GM23338 (cell line): Measurements from ENCODE around the gene STRN.

ENCODE experiments used
- EZH2 ChIP-seq: fragments of 200-600 bp; sonication (generic); IDR thresholded peaks from one replicate; pipeline ENCODE4 v1.8.0; 2017; ENCODE audit warnings: antibody characterized with exemption, mild to moderate bottlenecking, low read depth; ENCODE audit not compliant: unreplicated experiment
- EZH2phosphoT487 ChIP-seq: fragments of 200-600 bp; sonication (generic); IDR thresholded peaks from one replicate; pipeline ENCODE4 v1.8.1; 2018; ENCODE audit warnings: antibody characterized with exemption; ENCODE audit not compliant: unreplicated experiment
- JUNB ChIP-seq: IDR thresholded peaks from one replicate; pipeline ENCODE4 v1.6.1; 2016; ENCODE audit warnings: antibody characterized with exemption; ENCODE audit not compliant: unreplicated experiment
- POLR2AphosphoS5 ChIP-seq: IDR thresholded peaks from 2 replicates; pipeline ENCODE4 v1.6.1; 2016; ENCODE audit warnings: antibody characterized with exemption, low read depth
- TF ChIP-seq, protein P1 (sequence below), 2 experiments: fragments of 200-600 bp in 1 of 2; sonication (generic) in 1 of 2; conservative IDR thresholded peaks; 2 replicates each; pipeline versions ENCODE4 v1.5.1 to v1.6.1; 2016 to 2017; ENCODE audit warnings: antibody characterized with exemption in 2 of 2, low read depth in 2 of 2, mild to moderate bottlenecking in 2 of 2, moderate library complexity in 1 of 2
- TF ChIP-seq, protein P2 (sequence below): fragments of 250-450 bp; sonication (Bioruptor Pico); IDR thresholded peaks from 2 replicates; pipeline ENCODE4 v1.5.0; 2020; ENCODE audit warnings: mild to moderate bottlenecking, moderate library complexity

DNA sequence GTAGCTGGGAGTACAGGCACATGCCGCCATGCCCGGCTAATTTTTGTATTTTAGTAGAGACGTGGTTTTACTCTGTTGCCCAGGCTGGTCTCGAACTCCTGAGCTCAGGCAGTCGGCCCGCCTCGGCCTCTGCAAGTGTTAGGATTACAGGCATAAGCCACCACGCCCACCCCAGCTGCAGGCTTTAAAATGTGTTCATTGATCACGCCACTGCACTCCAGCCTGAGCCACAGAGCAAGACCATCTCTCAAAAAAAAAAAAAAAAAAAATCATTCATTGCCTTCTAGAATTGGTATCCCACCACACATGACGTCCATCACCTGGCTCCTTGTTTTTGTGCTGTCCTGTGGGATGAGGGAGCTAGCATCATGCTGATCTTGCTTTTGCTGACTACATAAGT lies 142.5 kb downstream of the STRN start:
- TF ChIP-seq, protein P1, sequence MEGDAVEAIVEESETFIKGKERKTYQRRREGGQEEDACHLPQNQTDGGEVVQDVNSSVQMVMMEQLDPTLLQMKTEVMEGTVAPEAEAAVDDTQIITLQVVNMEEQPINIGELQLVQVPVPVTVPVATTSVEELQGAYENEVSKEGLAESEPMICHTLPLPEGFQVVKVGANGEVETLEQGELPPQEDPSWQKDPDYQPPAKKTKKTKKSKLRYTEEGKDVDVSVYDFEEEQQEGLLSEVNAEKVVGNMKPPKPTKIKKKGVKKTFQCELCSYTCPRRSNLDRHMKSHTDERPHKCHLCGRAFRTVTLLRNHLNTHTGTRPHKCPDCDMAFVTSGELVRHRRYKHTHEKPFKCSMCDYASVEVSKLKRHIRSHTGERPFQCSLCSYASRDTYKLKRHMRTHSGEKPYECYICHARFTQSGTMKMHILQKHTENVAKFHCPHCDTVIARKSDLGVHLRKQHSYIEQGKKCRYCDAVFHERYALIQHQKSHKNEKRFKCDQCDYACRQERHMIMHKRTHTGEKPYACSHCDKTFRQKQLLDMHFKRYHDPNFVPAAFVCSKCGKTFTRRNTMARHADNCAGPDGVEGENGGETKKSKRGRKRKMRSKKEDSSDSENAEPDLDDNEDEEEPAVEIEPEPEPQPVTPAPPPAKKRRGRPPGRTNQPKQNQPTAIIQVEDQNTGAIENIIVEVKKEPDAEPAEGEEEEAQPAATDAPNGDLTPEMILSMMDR (conservative IDR thresholded peaks at IDR 0.05; ENCODE audit: low read depth in 2 of 2): no peak
- TF ChIP-seq JUNB: no peak
- no peak for TF ChIP-seq POLR2AphosphoS5
- TF ChIP-seq, protein P2, sequence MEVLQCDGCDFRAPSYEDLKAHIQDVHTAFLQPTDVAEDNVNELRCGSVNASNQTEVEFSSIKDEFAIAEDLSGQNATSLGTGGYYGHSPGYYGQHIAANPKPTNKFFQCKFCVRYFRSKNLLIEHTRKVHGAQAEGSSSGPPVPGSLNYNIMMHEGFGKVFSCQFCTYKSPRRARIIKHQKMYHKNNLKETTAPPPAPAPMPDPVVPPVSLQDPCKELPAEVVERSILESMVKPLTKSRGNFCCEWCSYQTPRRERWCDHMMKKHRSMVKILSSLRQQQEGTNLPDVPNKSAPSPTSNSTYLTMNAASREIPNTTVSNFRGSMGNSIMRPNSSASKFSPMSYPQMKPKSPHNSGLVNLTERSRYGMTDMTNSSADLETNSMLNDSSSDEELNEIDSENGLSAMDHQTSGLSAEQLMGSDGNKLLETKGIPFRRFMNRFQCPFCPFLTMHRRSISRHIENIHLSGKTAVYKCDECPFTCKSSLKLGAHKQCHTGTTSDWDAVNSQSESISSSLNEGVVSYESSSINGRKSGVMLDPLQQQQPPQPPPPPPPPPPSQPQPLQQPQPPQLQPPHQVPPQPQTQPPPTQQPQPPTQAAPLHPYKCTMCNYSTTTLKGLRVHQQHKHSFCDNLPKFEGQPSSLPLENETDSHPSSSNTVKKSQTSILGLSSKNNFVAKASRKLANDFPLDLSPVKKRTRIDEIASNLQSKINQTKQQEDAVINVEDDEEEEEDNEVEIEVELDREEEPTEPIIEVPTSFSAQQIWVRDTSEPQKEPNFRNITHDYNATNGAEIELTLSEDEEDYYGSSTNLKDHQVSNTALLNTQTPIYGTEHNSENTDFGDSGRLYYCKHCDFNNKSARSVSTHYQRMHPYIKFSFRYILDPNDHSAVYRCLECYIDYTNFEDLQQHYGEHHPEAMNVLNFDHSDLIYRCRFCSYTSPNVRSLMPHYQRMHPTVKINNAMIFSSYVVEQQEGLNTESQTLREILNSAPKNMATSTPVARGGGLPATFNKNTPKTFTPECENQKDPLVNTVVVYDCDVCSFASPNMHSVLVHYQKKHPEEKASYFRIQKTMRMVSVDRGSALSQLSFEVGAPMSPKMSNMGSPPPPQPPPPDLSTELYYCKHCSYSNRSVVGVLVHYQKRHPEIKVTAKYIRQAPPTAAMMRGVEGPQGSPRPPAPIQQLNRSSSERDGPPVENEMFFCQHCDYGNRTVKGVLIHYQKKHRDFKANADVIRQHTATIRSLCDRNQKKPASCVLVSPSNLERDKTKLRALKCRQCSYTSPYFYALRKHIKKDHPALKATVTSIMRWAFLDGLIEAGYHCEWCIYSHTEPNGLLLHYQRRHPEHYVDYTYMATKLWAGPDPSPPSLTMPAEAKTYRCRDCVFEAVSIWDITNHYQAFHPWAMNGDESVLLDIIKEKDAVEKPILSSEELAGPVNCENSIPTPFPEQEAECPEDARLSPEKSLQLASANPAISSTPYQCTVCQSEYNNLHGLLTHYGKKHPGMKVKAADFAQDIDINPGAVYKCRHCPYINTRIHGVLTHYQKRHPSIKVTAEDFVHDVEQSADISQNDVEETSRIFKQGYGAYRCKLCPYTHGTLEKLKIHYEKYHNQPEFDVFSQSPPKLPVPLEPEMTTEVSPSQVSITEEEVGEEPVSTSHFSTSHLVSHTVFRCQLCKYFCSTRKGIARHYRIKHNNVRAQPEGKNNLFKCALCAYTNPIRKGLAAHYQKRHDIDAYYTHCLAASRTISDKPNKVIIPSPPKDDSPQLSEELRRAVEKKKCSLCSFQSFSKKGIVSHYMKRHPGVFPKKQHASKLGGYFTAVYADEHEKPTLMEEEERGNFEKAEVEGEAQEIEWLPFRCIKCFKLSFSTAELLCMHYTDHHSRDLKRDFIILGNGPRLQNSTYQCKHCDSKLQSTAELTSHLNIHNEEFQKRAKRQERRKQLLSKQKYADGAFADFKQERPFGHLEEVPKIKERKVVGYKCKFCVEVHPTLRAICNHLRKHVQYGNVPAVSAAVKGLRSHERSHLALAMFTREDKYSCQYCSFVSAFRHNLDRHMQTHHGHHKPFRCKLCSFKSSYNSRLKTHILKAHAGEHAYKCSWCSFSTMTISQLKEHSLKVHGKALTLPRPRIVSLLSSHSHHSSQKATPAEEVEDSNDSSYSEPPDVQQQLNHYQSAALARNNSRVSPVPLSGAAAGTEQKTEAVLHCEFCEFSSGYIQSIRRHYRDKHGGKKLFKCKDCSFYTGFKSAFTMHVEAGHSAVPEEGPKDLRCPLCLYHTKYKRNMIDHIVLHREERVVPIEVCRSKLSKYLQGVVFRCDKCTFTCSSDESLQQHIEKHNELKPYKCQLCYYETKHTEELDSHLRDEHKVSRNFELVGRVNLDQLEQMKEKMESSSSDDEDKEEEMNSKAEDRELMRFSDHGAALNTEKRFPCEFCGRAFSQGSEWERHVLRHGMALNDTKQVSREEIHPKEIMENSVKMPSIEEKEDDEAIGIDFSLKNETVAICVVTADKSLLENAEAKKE (CRISPR knock-in tag): no peak
- no peak for TF ChIP-seq EZH2
- TF ChIP-seq EZH2phosphoT487: no peak
